ENCODE results near the gene MYL10. TPM values are rescaled to one million over a fixed set of nuclear protein-coding genes. Genes with fewer than 3 reads are reported as not detected.

The MYL10 gene
- total and polyA plus RNA-seq, 2 experiments from 2014 or later = 0.23 to 1.2 TPM

- H3K36me3 ChIP-seq (replicated peaks; ENCODE audit: insufficient read depth, low read depth) = no peaks in the 10 kb centered on the region
- no peaks in the 10 kb centered on the region for H3K9me2 ChIP-seq (replicated peaks; ENCODE audit: insufficient read depth)
- no peak overlapping the region for H3K4me3 ChIP-seq
- H3K9me3 ChIP-seq (ENCODE audit: low read depth) = no peaks in the 10 kb centered on the region
- no peak overlapping the region for H3K4me2 ChIP-seq
- H3K27me3 ChIP-seq = no peaks in the 10 kb centered on the region
- H3K27ac ChIP-seq = no peak overlapping the region
- no peak overlapping the region for H2AFZ ChIP-seq
- TF ChIP-seq EZH2phosphoT487 (IDR thresholded peaks at IDR 0.05; ENCODE audit: low read depth, severe bottlenecking, unreplicated experiment) (no peak), EZH2 (IDR thresholded peaks at IDR 0.05; ENCODE audit: borderline replicate concordance) (no peak), CTCF (IDR thresholded peaks at IDR 0.05; ENCODE audit: poor library complexity) (no peak)
- H3K79me2 ChIP-seq = no peaks in the 10 kb centered on the region
- 96% methylated on average over 3 of the region's 3 CpGs for WGBS (ENCODE audit: low lambda C conversion rate, missing lambda C conversion rate)
- peaks cover 23% of the 10 kb centered on the region for H3K4me1 ChIP-seq (ENCODE audit: insufficient read depth)
- no peak for DNase-seq (ENCODE audit: low spot score)
- no peaks in the 10 kb centered on the region for H4K20me1 ChIP-seq (ENCODE audit: insufficient read depth, poor library complexity, severe bottlenecking)
Observed at GRCh38 chr7:101582971-101583370, 46.1 kb downstream of the MYL10 start.

- Histone ChIP-seq H3K79me2 (no peaks in the 10 kb centered on the region), H3K27me3 (no peaks in the 10 kb centered on the region), H2AFZ (no peak overlapping the region), H3K27ac (no peak overlapping the region), H3K9me3 (ENCODE audit: low read depth) (no peaks in the 10 kb centered on the region), H3K36me3 (replicated peaks; ENCODE audit: insufficient read depth, low read depth) (no peaks in the 10 kb centered on the region), H3K4me2 (no peak overlapping the region), H3K4me3 (no peak overlapping the region), H4K20me1 (ENCODE audit: insufficient read depth, poor library complexity, severe bottlenecking) (no peaks in the 10 kb centered on the region), H3K4me1 (ENCODE audit: insufficient read depth) (peaks cover 14% of the 10 kb centered on the region), H3K9me2 (replicated peaks; ENCODE audit: insufficient read depth) (no peaks in the 10 kb centered on the region)
- TF ChIP-seq EZH2 (IDR thresholded peaks at IDR 0.05; ENCODE audit: borderline replicate concordance) (no peak), CTCF (IDR thresholded peaks at IDR 0.05; ENCODE audit: poor library complexity) (no peak), EZH2phosphoT487 (IDR thresholded peaks at IDR 0.05; ENCODE audit: low read depth, severe bottlenecking, unreplicated experiment) (no peak)
- 74% methylated on average over 10 of the region's 10 CpGs for WGBS (ENCODE audit: low lambda C conversion rate, missing lambda C conversion rate)
- DNase-seq (ENCODE audit: low spot score) = no peak
Observed at GRCh38 chr7:101581891-101582290, 47.2 kb downstream of the MYL10 start.

GRCh38 chr7:101580596-101580995, 48.5 kb downstream of the MYL10 start:
- H3K4me1 ChIP-seq (ENCODE audit: insufficient read depth) = peaks cover 6% of the 10 kb centered on the region
- H4K20me1 ChIP-seq (ENCODE audit: insufficient read depth, poor library complexity, severe bottlenecking) = no peaks in the 10 kb centered on the region
- H3K79me2 ChIP-seq = no peaks in the 10 kb centered on the region
- no peaks in the 10 kb centered on the region for H3K36me3 ChIP-seq (replicated peaks; ENCODE audit: insufficient read depth, low read depth)
- no peaks in the 10 kb centered on the region for H3K9me3 ChIP-seq (ENCODE audit: low read depth)
- DNase-seq (ENCODE audit: low spot score) = no peak
- no peak overlapping the region for H3K27ac ChIP-seq
- no peak for TF ChIP-seq EZH2phosphoT487 (IDR thresholded peaks at IDR 0.05; ENCODE audit: low read depth, severe bottlenecking, unreplicated experiment)
- TF ChIP-seq CTCF (IDR thresholded peaks at IDR 0.05; ENCODE audit: poor library complexity) = no peak
- no peak for TF ChIP-seq EZH2 (IDR thresholded peaks at IDR 0.05; ENCODE audit: borderline replicate concordance)
- no peak overlapping the region for H3K4me2 ChIP-seq
- H3K9me2 ChIP-seq (replicated peaks; ENCODE audit: insufficient read depth) = no peaks in the 10 kb centered on the region
- no peaks in the 10 kb centered on the region for H3K27me3 ChIP-seq
- H2AFZ ChIP-seq = no peak overlapping the region
- H3K4me3 ChIP-seq = no peak overlapping the region
- 98% methylated on average over 7 of the region's 7 CpGs for WGBS (ENCODE audit: low lambda C conversion rate, missing lambda C conversion rate)

- H3K9me2 ChIP-seq (replicated peaks; ENCODE audit: insufficient read depth) = no peaks in the 10 kb centered on the region
- 68% methylated on average over 1 of the region's 1 CpG for WGBS (ENCODE audit: low lambda C conversion rate, missing lambda C conversion rate)
- H3K36me3 ChIP-seq (replicated peaks; ENCODE audit: insufficient read depth, low read depth) = no peaks in the 10 kb centered on the region
- H3K4me1 ChIP-seq (ENCODE audit: insufficient read depth) = no peaks in the 10 kb centered on the region
- no peak overlapping the region for H3K4me3 ChIP-seq
- no peaks in the 10 kb centered on the region for H3K27me3 ChIP-seq
- TF ChIP-seq CTCF (IDR thresholded peaks at IDR 0.05; ENCODE audit: poor library complexity) (no peak), EZH2 (IDR thresholded peaks at IDR 0.05; ENCODE audit: borderline replicate concordance) (no peak), EZH2phosphoT487 (IDR thresholded peaks at IDR 0.05; ENCODE audit: low read depth, severe bottlenecking, unreplicated experiment) (no peak)
- H3K79me2 ChIP-seq = no peaks in the 10 kb centered on the region
- no peak for DNase-seq (ENCODE audit: low spot score)
- H2AFZ ChIP-seq = no peak overlapping the region
- no peak overlapping the region for H3K27ac ChIP-seq
- no peaks in the 10 kb centered on the region for H3K9me3 ChIP-seq (ENCODE audit: low read depth)
- no peak overlapping the region for H3K4me2 ChIP-seq
- H4K20me1 ChIP-seq (ENCODE audit: insufficient read depth, poor library complexity, severe bottlenecking) = no peaks in the 10 kb centered on the region
Observed at GRCh38 chr7:101578552-101578951, 50.5 kb downstream of the MYL10 start.
